ENCODE data around the gene ELOVL5.

- TF ChIP-seq, protein P1, sequence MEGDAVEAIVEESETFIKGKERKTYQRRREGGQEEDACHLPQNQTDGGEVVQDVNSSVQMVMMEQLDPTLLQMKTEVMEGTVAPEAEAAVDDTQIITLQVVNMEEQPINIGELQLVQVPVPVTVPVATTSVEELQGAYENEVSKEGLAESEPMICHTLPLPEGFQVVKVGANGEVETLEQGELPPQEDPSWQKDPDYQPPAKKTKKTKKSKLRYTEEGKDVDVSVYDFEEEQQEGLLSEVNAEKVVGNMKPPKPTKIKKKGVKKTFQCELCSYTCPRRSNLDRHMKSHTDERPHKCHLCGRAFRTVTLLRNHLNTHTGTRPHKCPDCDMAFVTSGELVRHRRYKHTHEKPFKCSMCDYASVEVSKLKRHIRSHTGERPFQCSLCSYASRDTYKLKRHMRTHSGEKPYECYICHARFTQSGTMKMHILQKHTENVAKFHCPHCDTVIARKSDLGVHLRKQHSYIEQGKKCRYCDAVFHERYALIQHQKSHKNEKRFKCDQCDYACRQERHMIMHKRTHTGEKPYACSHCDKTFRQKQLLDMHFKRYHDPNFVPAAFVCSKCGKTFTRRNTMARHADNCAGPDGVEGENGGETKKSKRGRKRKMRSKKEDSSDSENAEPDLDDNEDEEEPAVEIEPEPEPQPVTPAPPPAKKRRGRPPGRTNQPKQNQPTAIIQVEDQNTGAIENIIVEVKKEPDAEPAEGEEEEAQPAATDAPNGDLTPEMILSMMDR (IDR thresholded peaks at IDR 0.05; ENCODE audit: low read length): no peak
- no peak for TF ChIP-seq EZH2 (optimal IDR thresholded peaks at IDR 0.05; ENCODE audit: low read depth, low read length)
- TF ChIP-seq EZH2phosphoT487 (IDR thresholded peaks at IDR 0.05; ENCODE audit: low read length): no peak
Observed at GRCh38 chr6:53295176-53295575, 53.6 kb downstream of the ELOVL5 start.

Measured in MM.1S (cell line).